ENCODE measurements around the gene GPX6. TPM values are rescaled to one million over a fixed set of nuclear protein-coding genes. Genes with fewer than 3 reads are reported as not detected.
A peak's percentile ranks its signal among the peaks of the same experiment; 100 is the strongest.

Gene GPX6
- total RNA-seq, 1 donor from 2014 or later = not detected

DNA sequence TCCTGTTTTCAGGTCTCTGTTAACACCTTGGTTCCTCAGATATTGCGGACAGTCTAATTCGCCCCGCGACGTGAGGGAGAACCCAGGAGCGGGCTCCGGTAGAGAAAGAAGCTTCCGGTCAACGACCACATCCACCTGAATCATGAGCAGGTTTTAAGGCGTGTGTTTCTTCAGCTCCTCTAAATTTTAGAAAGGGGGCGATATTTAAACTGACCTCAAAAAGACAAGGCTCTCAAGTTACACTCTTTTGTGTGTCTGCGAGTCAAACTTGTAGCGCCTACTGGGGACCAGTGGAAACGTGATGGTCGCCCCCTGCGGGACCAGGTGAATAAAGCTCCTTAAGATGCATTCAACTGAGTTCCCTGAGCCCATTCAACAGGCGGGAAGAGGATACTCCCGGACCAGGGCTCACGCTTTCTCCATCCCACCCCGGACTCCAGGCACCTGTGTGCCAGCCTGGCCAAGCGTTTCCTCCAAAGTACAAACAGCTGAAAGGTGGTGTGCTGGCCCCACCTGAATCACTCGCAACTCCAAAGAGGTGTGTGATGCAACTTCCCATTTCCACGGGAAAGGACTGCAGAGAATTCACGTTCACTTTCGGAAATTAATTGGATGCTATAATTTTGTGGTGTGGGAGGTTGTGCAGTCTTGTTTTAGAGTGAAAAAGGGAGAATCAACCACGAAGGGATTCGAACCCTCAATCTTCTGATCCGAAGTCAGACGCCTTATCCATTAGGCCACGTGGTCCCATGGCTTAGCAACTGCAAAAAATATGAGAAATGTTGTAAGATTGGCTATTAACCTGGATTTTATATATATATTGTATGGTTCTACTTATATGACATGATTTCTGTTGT lies 27.1 kb upstream of the GPX6 start:
- H3K27me3 ChIP-seq (ENCODE audit: low read depth) = peaks cover 14% of the 10 kb centered on the region
- DNase-seq = peak; percentile 64

GRCh38 chr6:28541996-28542395 lies 26.4 kb upstream of the GPX6 start:
- no peaks in the 10 kb centered on the region for H3K9me3 ChIP-seq
- no peak overlapping the region for H3K27ac ChIP-seq
- TF ChIP-seq, protein P1, sequence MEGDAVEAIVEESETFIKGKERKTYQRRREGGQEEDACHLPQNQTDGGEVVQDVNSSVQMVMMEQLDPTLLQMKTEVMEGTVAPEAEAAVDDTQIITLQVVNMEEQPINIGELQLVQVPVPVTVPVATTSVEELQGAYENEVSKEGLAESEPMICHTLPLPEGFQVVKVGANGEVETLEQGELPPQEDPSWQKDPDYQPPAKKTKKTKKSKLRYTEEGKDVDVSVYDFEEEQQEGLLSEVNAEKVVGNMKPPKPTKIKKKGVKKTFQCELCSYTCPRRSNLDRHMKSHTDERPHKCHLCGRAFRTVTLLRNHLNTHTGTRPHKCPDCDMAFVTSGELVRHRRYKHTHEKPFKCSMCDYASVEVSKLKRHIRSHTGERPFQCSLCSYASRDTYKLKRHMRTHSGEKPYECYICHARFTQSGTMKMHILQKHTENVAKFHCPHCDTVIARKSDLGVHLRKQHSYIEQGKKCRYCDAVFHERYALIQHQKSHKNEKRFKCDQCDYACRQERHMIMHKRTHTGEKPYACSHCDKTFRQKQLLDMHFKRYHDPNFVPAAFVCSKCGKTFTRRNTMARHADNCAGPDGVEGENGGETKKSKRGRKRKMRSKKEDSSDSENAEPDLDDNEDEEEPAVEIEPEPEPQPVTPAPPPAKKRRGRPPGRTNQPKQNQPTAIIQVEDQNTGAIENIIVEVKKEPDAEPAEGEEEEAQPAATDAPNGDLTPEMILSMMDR (IDR thresholded peaks at IDR 0.05) = no peak
- peak overlapping the region; percentile 43 for H3K4me3 ChIP-seq
- DNase-seq (no peak), ATAC-seq (no peak)
- no peaks in the 10 kb centered on the region for H3K36me3 ChIP-seq
- H3K27me3 ChIP-seq (ENCODE audit: low read depth) = peaks cover 21% of the 10 kb centered on the region
- intact Hi-C loops (cut with DNase I) = no loop called here
- H3K4me1 ChIP-seq = peaks cover 3% of the 10 kb centered on the region

More for the DNA sequence above, 27.1 kb upstream of the GPX6 start:
- intact Hi-C loops (cut with DNase I) = no loop called here
- Histone ChIP-seq H3K27ac (no peak overlapping the region), H3K9me3 (no peaks in the 10 kb centered on the region), H3K4me3 (peak overlapping the region; percentile 43), H3K36me3 (no peaks in the 10 kb centered on the region), H3K4me1 (peaks cover 3% of the 10 kb centered on the region)
- TF ChIP-seq, protein P1 (IDR thresholded peaks at IDR 0.05) = peak; percentile 33
- ATAC-seq = peak; percentile 79 to 95

DNA sequence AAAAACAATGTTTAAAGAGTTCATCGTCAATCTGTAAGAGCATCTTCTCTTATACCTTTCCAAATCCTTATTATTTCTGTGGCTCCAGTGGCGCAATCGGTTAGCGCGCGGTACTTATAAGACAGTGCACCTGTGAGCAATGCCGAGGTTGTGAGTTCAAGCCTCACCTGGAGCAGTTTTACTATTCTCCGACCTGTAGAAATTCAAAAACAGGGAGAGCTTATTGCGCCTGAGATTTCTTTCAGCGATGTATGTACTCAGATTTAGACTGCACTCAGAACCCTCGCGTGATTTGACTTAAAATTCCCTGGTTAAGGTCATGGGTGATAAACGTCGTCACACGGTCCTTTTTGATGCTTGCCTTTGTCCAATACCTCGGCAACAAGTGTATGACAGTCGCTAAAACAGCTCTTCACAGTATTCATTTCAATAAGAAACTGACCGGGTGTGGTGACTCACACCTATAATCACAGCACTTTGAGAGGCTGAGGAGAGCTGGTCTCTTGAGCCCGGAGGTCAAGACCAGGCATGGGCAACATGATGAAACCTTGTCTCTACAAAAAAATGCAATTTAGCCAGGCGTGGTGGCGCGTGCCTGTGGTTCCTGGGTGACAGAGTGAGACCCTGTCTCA lies 22.0 kb upstream of the GPX6 start:
- Histone ChIP-seq H3K36me3 (no peaks in the 10 kb centered on the region), H3K27me3 (ENCODE audit: low read depth) (peaks cover 27% of the 10 kb centered on the region), H3K4me3 (no peak overlapping the region), H3K4me1 (peaks cover under 1% of the 10 kb centered on the region), H3K9me3 (no peaks in the 10 kb centered on the region), H3K27ac (no peak overlapping the region)
- ATAC-seq (no peak), DNase-seq (no peak)
- intact Hi-C loops (cut with DNase I) = no loop called here
- TF ChIP-seq, protein P1 (IDR thresholded peaks at IDR 0.05) = no peak

DNA sequence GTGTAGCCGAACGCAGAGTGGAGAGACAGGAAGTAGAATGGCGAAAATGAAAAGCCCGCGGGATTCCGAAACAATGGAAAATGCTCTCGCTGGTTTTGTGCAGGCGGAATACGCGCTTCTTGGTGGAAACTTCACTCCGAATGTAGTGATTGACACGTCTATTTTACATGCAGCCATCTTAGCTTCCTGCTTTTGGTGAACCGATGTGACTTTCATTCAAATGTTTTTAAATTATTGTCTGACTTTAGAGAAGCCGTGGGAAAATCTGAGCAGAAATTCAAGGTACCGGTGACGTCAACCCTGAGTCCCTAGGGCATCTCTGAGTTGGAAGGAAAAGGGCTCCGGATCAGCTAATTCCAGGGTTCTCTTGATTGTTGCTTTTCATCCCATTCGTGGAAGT lies 21.5 kb upstream of the GPX6 start:
- Histone ChIP-seq H3K4me3 (no peak overlapping the region), H3K9me3 (no peaks in the 10 kb centered on the region), H3K27ac (no peak overlapping the region), H3K36me3 (no peaks in the 10 kb centered on the region), H3K27me3 (ENCODE audit: low read depth) (peaks cover 27% of the 10 kb centered on the region), H3K4me1 (no peaks in the 10 kb centered on the region)
- TF ChIP-seq, protein P1 (IDR thresholded peaks at IDR 0.05) = no peak
- ATAC-seq (no peak), DNase-seq (no peak)
- intact Hi-C loops (cut with DNase I) = no loop called here

DNA sequence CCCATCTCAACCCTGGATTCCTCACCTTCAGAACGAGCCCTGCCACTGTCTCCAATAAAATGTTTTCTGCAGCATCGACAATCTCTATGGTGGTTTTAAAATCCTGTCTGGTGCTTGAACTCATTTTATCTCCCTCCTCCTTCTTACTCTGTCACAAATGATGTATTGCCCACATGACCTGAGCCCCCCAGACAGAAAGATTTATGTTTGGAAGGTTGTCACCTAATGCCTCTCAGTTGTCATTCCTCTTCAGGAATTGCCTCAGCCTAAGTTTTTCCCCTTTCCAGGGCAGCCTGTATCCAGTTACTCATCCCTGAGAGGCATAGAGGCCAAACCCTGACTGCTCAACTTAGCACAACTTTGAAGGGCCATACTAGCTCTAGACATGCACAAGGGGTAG lies 19.3 kb upstream of the GPX6 start:
- no peaks in the 10 kb centered on the region for H3K4me1 ChIP-seq
- ATAC-seq = no peak
- H3K36me3 ChIP-seq = no peaks in the 10 kb centered on the region
- no peak for DNase-seq
- H3K9me3 ChIP-seq = no peaks in the 10 kb centered on the region
- H3K27me3 ChIP-seq (ENCODE audit: low read depth) = peaks cover 30% of the 10 kb centered on the region
- intact Hi-C loops (cut with DNase I) = no loop called here
- TF ChIP-seq, protein P1 (IDR thresholded peaks at IDR 0.05) = no peak
- H3K27ac ChIP-seq = no peak overlapping the region
- H3K4me3 ChIP-seq = no peak overlapping the region

All from lower lobe of right lung (tissue), 2 donors.